SU-DHL-6 (cell line): ENCODE results near the gene CRYGS.

Experiments used
- H2AFZ ChIP-seq: fragments of 200-600 bp; sonication (generic); 2 replicates; pipeline ENCODE4 v1.6.1; 2014; ENCODE audit warnings: low read depth, mild to moderate bottlenecking, moderate library complexity, mixed read lengths, antibody characterized with exemption, low read length; ENCODE audit not compliant: severe bottlenecking
- H3F3A ChIP-seq: fragments of 200-600 bp; shearing (Covaris generic); 2 replicates; pipeline ENCODE4 v1.6.0; 2016; ENCODE audit warnings: antibody characterized with exemption, mild to moderate bottlenecking; ENCODE audit not compliant: insufficient read depth
- H3K27ac ChIP-seq: fragments of 200-600 bp; sonication (generic); 2 replicates; pipeline ENCODE4 v1.5.1; 2016; ENCODE audit warnings: low read depth, mild to moderate bottlenecking, low read length, moderate library complexity, mixed read lengths
- H3K27me3 ChIP-seq: fragments of 200-600 bp; sonication (generic), shearing (Covaris generic); 2 replicates; pipeline ENCODE4 v1.6.0; 2014; ENCODE audit warnings: mild to moderate bottlenecking, low read length
- H3K36me3 ChIP-seq: fragments of 200-600 bp; sonication (generic); 2 replicates; pipeline ENCODE4 v1.6.1; 2014; ENCODE audit warnings: mild to moderate bottlenecking, low read length, mixed read lengths
- H3K4me2 ChIP-seq: fragments of 300-600, 200-600 bp; shearing (Covaris generic), sonication (generic); 2 replicates; pipeline ENCODE4 v1.6.0; 2014; ENCODE audit warnings: low read length, low read depth, mild to moderate bottlenecking; ENCODE audit not compliant: poor library complexity, severe bottlenecking
- H3K4me3 ChIP-seq: fragments of 200-600 bp; sonication (generic); 2 replicates; pipeline ENCODE4 v1.5.1; 2014; ENCODE audit warnings: antibody characterized with exemption, low read length, mild to moderate bottlenecking, mixed read lengths; ENCODE audit not compliant: insufficient read depth, poor library complexity, severe bottlenecking
- H3K79me2 ChIP-seq: fragments of 200-600 bp; sonication (generic); 2 replicates; pipeline ENCODE4 v1.6.1; 2014; ENCODE audit warnings: mild to moderate bottlenecking, low read length, moderate library complexity; ENCODE audit not compliant: insufficient read depth
- H3K9ac ChIP-seq: fragments of 200-600 bp; sonication (generic); 2 replicates; pipeline ENCODE4 v1.7.0; 2014; ENCODE audit warnings: mild to moderate bottlenecking, low read length
- H3K9me2 ChIP-seq: fragments of 200-600 bp; sonication (generic); replicated peaks from 2 replicates; pipeline ENCODE4 v1.6.1; 2014; ENCODE audit warnings: low read length; ENCODE audit not compliant: insufficient read depth
- H3K9me3 ChIP-seq: fragments of 200-600 bp; sonication (generic); 2 replicates; pipeline ENCODE4 v1.6.1; 2014; ENCODE audit warnings: low read length, mixed read lengths; ENCODE audit not compliant: insufficient read depth
- H4K20me1 ChIP-seq: fragments of 200-600 bp; sonication (generic); 2 replicates; pipeline ENCODE4 v1.6.1; 2014; ENCODE audit warnings: low read depth, mild to moderate bottlenecking, antibody characterized with exemption, low read length, moderate library complexity, mixed read lengths
- EZH2phosphoT487 ChIP-seq: fragments of 200-600 bp; sonication (generic), shearing (Covaris generic); conservative IDR thresholded peaks from 2 replicates; pipeline ENCODE4 v1.6.1; 2018; ENCODE audit warnings: mild to moderate bottlenecking, antibody characterized with exemption, low read length, moderate library complexity, mixed read lengths
- TF ChIP-seq, protein P1 (sequence below): fragments of 200-600 bp; sonication (generic); IDR thresholded peaks from one replicate; pipeline ENCODE4 v1.5.1; 2017; ENCODE audit warnings: antibody characterized with exemption, mild to moderate bottlenecking, low read length, moderate library complexity; ENCODE audit not compliant: insufficient read depth, poor library complexity, severe bottlenecking

CRYGS gene

DNA sequence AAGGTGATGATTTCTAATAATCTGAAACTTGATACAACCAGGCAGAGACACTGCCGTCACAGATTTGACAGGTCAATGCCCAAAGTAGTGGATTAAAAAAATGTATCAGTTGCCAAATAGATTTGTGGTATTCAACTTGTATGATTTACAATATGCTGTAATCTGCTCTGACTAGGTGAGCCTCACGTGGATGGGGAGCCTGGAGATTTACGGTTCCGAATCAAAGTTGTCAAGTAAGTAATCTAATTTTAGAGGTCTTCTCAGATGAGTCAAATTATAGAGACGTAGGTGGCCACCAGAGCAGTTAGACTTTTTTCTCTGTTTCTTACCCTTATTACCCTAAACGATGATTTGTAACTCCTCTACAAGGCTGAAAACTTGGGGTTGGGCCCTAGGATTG, 38.4 kb upstream of the CRYGS start:
- H3K79me2 ChIP-seq, result peaks cover 7% of the 10 kb centered on the region
- H2AFZ ChIP-seq, result no peak overlapping the region
- H3K36me3 ChIP-seq, result peaks cover 74% of the 10 kb centered on the region
- no peaks in the 10 kb centered on the region for H3K27me3 ChIP-seq
- TF ChIP-seq, protein P1, sequence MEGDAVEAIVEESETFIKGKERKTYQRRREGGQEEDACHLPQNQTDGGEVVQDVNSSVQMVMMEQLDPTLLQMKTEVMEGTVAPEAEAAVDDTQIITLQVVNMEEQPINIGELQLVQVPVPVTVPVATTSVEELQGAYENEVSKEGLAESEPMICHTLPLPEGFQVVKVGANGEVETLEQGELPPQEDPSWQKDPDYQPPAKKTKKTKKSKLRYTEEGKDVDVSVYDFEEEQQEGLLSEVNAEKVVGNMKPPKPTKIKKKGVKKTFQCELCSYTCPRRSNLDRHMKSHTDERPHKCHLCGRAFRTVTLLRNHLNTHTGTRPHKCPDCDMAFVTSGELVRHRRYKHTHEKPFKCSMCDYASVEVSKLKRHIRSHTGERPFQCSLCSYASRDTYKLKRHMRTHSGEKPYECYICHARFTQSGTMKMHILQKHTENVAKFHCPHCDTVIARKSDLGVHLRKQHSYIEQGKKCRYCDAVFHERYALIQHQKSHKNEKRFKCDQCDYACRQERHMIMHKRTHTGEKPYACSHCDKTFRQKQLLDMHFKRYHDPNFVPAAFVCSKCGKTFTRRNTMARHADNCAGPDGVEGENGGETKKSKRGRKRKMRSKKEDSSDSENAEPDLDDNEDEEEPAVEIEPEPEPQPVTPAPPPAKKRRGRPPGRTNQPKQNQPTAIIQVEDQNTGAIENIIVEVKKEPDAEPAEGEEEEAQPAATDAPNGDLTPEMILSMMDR, result no peak
- no peaks in the 10 kb centered on the region for H3K9me3 ChIP-seq
- no peaks in the 10 kb centered on the region for H3K9me2 ChIP-seq
- H4K20me1 ChIP-seq, result 0 out of 2 replicates have a peak, but pooled peaks cover 1% of the 10 kb centered on the region
- no peak overlapping the region for H3K9ac ChIP-seq
- H3K4me2 ChIP-seq, result no peak overlapping the region
- H3F3A ChIP-seq, result peaks cover 13% of the 10 kb centered on the region
- no peak overlapping the region for H3K27ac ChIP-seq
- no peak overlapping the region for H3K4me3 ChIP-seq

DNA sequence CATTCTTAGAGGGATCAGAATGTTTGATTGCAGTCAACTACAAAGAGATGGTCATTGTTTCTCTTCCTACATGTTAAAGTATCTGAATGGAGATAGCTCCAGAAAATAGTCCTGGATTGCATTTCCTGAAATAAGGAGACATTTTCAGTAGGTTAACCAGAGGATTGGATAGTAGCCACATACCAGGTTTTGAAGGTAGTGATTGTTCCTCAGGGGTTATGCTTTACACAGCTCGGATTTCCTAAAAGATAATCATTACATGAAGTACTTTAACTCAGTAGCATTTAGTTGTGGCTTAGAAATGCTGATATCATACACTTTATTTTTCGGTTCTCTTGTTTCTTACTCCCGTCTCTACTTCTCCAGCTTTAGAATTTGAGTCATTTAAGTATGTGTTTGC, 36.6 kb upstream of the CRYGS start:
- Histone ChIP-seq H3K9ac (no peak overlapping the region), H3K4me2 (no peak overlapping the region), H3K27me3 (no peaks in the 10 kb centered on the region), H2AFZ (no peak overlapping the region), H4K20me1 (0 out of 2 replicates have a peak, but pooled peaks cover 3% of the 10 kb centered on the region), H3K9me2 (no peaks in the 10 kb centered on the region), H3K27ac (no peak overlapping the region), H3K79me2 (peaks cover 10% of the 10 kb centered on the region), H3K36me3 (peaks cover 85% of the 10 kb centered on the region), H3K4me3 (no peak overlapping the region), H3F3A (peaks cover 6% of the 10 kb centered on the region), H3K9me3 (no peaks in the 10 kb centered on the region)
- no peak for TF ChIP-seq EZH2phosphoT487
- TF ChIP-seq, protein P1, result no peak

DNA sequence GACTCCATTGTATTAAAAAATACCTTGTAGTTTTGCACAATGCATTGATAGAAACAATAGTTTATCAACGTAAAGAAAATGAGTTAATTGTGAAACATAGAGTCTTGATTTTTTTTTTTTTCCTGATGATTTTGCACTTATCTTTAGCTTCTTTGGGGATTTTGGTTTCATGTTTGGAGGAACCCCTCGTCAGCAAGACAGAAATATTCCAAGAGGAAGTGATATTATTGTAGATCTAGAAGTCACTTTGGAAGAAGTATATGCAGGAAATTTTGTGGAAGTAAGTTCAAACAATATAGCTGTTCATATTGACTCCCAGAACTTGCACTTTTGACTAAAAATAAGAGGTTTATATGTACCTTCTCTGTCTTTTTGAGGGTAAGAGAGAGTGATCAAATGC, 33.3 kb upstream of the CRYGS start:
- Histone ChIP-seq H4K20me1 (0 out of 2 replicates have a peak, but pooled peaks cover 3% of the 10 kb centered on the region), H3K4me3 (no peak overlapping the region), H3K9ac (no peak overlapping the region), H3K9me3 (no peaks in the 10 kb centered on the region), H3K79me2 (peaks cover 34% of the 10 kb centered on the region), H3K27me3 (no peaks in the 10 kb centered on the region), H3F3A (peaks cover 8% of the 10 kb centered on the region), H3K9me2 (no peaks in the 10 kb centered on the region), H2AFZ (no peak overlapping the region), H3K27ac (no peak overlapping the region), H3K36me3 (peaks cover 92% of the 10 kb centered on the region), H3K4me2 (no peak overlapping the region)
- no peak for TF ChIP-seq EZH2phosphoT487
- TF ChIP-seq, protein P1, result no peak
